ENCODE results near the gene PSMA4. TPM values are rescaled to one million over a fixed set of nuclear protein-coding genes. Genes with fewer than 3 reads are reported as not detected.
A peak's percentile ranks its signal among the peaks of the same experiment; 100 is the strongest.

Gene PSMA4
- total RNA-seq, 1 donor from 2014 or later: 595 TPM

GRCh38 chr15:78542647-78543046, 2.4 kb downstream of the PSMA4 start:
- Histone ChIP-seq H4K20me1 (ENCODE audit: low read depth) (peaks cover 31% of the 10 kb centered on the region), H3K36me3 (peaks cover 29% of the 10 kb centered on the region), H2AFZ (replicated peaks) (no peak overlapping the region), H3K27me3 (no peaks in the 10 kb centered on the region), H3F3A (ENCODE audit: low read depth) (peaks cover 6% of the 10 kb centered on the region), H3K79me2 (ENCODE audit: low read depth) (peaks cover 48% of the 10 kb centered on the region), H3K4me3 (peak overlapping the region; percentile 91), H3K4me2 (peak overlapping the region; percentile 85), H3K4me1 (peaks cover 11% of the 10 kb centered on the region), H3K9me3 (ENCODE audit: low read depth) (no peaks in the 10 kb centered on the region), H3K27ac (no peak overlapping the region), H3K9ac (no peak overlapping the region)
- Mint-ChIP-seq H3K36me3 (peaks cover 19% of the 10 kb centered on the region), H3K4me1 (peaks cover 14% of the 10 kb centered on the region), H3K27ac (no peak overlapping the region), H3K4me3 (peak overlapping the region; percentile 100), H3K27me3 (ENCODE audit: insufficient read depth, low read depth) (no peaks in the 10 kb centered on the region), H3K9me3 (no peaks in the 10 kb centered on the region)
- TF ChIP-seq CTCF (IDR thresholded peaks at IDR 0.05): no peak
- TF ChIP-seq EZH2phosphoT487 (IDR thresholded peaks at IDR 0.05): no peak
- no peak for TF ChIP-seq EZH2 (IDR thresholded peaks at IDR 0.05)
- DNase-seq (ENCODE audit: low spot score): no peak

GRCh38 chr15:78550194-78550593, 9.9 kb downstream of the PSMA4 start:
- no peak overlapping the region for H2AFZ ChIP-seq (replicated peaks)
- peaks cover 15% of the 10 kb centered on the region for H3F3A ChIP-seq (ENCODE audit: low read depth)
- H3K4me3 ChIP-seq: no peak overlapping the region
- TF ChIP-seq CTCF (IDR thresholded peaks at IDR 0.05): no peak
- TF ChIP-seq EZH2phosphoT487 (IDR thresholded peaks at IDR 0.05): no peak
- TF ChIP-seq EZH2 (IDR thresholded peaks at IDR 0.05): no peak
- H3K79me2 ChIP-seq (ENCODE audit: low read depth): peaks cover 2% of the 10 kb centered on the region
- Mint-ChIP-seq H3K27ac (no peak overlapping the region), H3K9me3 (no peaks in the 10 kb centered on the region), H3K4me1 (no peaks in the 10 kb centered on the region), H3K27me3 (ENCODE audit: insufficient read depth, low read depth) (no peaks in the 10 kb centered on the region), H3K4me3 (no peak overlapping the region), H3K36me3 (peaks cover 18% of the 10 kb centered on the region)
- peaks cover 19% of the 10 kb centered on the region for H3K36me3 ChIP-seq
- peaks cover 2% of the 10 kb centered on the region for H4K20me1 ChIP-seq (ENCODE audit: low read depth)
- H3K9ac ChIP-seq: no peak overlapping the region
- no peak overlapping the region for H3K27ac ChIP-seq
- no peaks in the 10 kb centered on the region for H3K4me1 ChIP-seq
- DNase-seq (ENCODE audit: low spot score): no peak
- H3K27me3 ChIP-seq: no peaks in the 10 kb centered on the region
- H3K9me3 ChIP-seq (ENCODE audit: low read depth): no peaks in the 10 kb centered on the region
- no peak overlapping the region for H3K4me2 ChIP-seq

- peaks cover 16% of the 10 kb centered on the region for H3K36me3 Mint-ChIP-seq
- DNase-seq (ENCODE audit: low spot score): no peak
- H3K27ac ChIP-seq: peak overlapping the region; percentile 31
- H3K4me1 ChIP-seq: no peaks in the 10 kb centered on the region
- H3K79me2 ChIP-seq (ENCODE audit: low read depth): no peaks in the 10 kb centered on the region
- no peaks in the 10 kb centered on the region for H3K27me3 ChIP-seq
- H3F3A ChIP-seq (ENCODE audit: low read depth): peaks cover 15% of the 10 kb centered on the region
- no peak overlapping the region for H3K27ac Mint-ChIP-seq
- peaks cover 12% of the 10 kb centered on the region for H3K36me3 ChIP-seq
- H3K27me3 Mint-ChIP-seq (ENCODE audit: insufficient read depth, low read depth): no peaks in the 10 kb centered on the region
- no peak overlapping the region for H2AFZ ChIP-seq (replicated peaks)
- no peaks in the 10 kb centered on the region for H3K9me3 Mint-ChIP-seq
- no peak overlapping the region for H3K9ac ChIP-seq
- H3K4me2 ChIP-seq: no peak overlapping the region
- H3K9me3 ChIP-seq (ENCODE audit: low read depth): no peaks in the 10 kb centered on the region
- no peaks in the 10 kb centered on the region for H3K4me1 Mint-ChIP-seq
- no peak for TF ChIP-seq EZH2phosphoT487 (IDR thresholded peaks at IDR 0.05)
- TF ChIP-seq CTCF (IDR thresholded peaks at IDR 0.05): no peak
- no peak overlapping the region for H3K4me3 ChIP-seq
- H4K20me1 ChIP-seq (ENCODE audit: low read depth): no peaks in the 10 kb centered on the region
- no peak overlapping the region for H3K4me3 Mint-ChIP-seq
Measured at GRCh38 chr15:78550815-78551214, 10.6 kb downstream of the PSMA4 start.

All from neural progenitor cell (in vitro differentiated cells).